Prostate gland (tissue), 2 donors: Measurements from ENCODE around the gene TK1. TPM values are rescaled to one million over a fixed set of nuclear protein-coding genes. Genes with fewer than 3 reads are reported as not detected.

Experiments used
- DNase-seq: peaks from one replicate; pipeline ENCODE4 v3.0.0-alpha.2; 2019; ENCODE audit warnings: low spot score
- H3K27ac ChIP-seq, 2 donors: fragments of 200-600 bp; sonication (generic); 2 replicates each; pipeline ENCODE4 v1.5.1; 2017 to 2019
- H3K27me3 ChIP-seq: fragments of 200-600 bp; sonication (generic); replicated peaks from 2 replicates; pipeline ENCODE4 v1.5.1; 2019; ENCODE audit not compliant: insufficient read depth
- H3K36me3 ChIP-seq, 2 donors: fragments of 200-600 bp; sonication (generic); 1 replicate in 1 of 2; 2 replicates in 1 of 2; pipeline versions ENCODE4 v1.5.1 to v1.8.1; 2017 to 2019
- H3K4me1 ChIP-seq: fragments of 200-600 bp; sonication (generic); replicated peaks from 2 replicates; pipeline ENCODE4 v1.5.1; 2019
- H3K4me3 ChIP-seq, 2 donors: fragments of 200-600 bp; sonication (generic); 2 replicates each; pipeline ENCODE4 v1.5.1; 2017 to 2019
- H3K9me3 ChIP-seq: fragments of 200-600 bp; sonication (generic); 2 replicates; pipeline ENCODE4 v1.5.1; 2017
- CTCF ChIP-seq, 4 experiments: fragments of 200-600 bp in 2 of 4; fragments of 450-650 bp in 2 of 4; sonication (generic) in 2 of 4; IDR thresholded peaks; 1 replicate in 3 of 4; 2 replicates in 1 of 4; pipeline ENCODE4 v1.5.1; 2016 to 2019; ENCODE audit warnings: antibody characterized with exemption in 4 of 4, mild to moderate bottlenecking in 2 of 4, moderate library complexity in 2 of 4
- POLR2A ChIP-seq: fragments of 450-650 bp; IDR thresholded peaks from one replicate; pipeline ENCODE4 v1.6.1; 2016; ENCODE audit warnings: antibody characterized with exemption, mild to moderate bottlenecking
- POLR2AphosphoS5 ChIP-seq: sonication (generic); formaldehyde crosslinking; IDR thresholded peaks from one replicate; pipeline ENCODE4 v1.6.1; 2017; ENCODE audit warnings: antibody characterized with exemption
- WGBS: methylation state at CpG from one replicate; pipeline ENCODE4 v1.1.5; 2018; 5-methylcytosine and 5-hydroxymethylcytosine counted together
- intact Hi-C: fragments of 100-400 bp; cut with DNase I; formaldehyde crosslinking; loops from one replicate; pipeline ENCODE4 v1.14.2; 2022
- total RNA-seq, 2 donors: library from RNA; depleted of rRNA; stranded (reverse); fragments of >200 nt; gene quantifications; one replicate each; pipeline ENCODE4 v1.1.0, GENCODE V29; 2016

TK1 gene
- total RNA-seq, 2 donors from 2014 or later = 10.8 to 11.2 TPM

DNA sequence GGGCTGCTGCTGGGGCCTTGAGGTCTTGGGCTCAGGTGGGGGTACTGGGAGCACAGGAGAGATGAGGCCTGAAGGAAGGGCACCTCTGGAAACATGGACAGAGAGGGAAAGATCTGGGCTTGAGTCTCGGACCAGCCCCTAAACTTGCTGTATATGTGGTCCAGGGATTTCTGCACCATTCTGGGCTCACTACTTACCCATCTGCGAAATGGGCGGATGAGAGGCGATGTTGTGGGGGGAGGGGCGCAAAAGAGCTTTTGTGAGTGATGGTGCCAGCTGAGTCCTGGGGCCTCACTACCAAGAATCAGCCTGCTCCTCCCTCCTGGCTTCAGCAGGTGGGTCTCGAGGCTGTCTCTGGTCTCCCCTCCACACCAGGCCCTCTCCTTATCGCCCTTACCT, 40.4 kb downstream of the TK1 start:
- Histone ChIP-seq H3K4me3 (no peak overlapping the region), H3K27me3 (no peaks in the 10 kb centered on the region), H3K27ac (no peak overlapping the region), H3K4me1 (no peaks in the 10 kb centered on the region), H3K9me3 (no peaks in the 10 kb centered on the region), H3K36me3 (no peaks in the 10 kb centered on the region)
- WGBS = 95% methylated on average over 7 of the region's 7 CpGs
- TF ChIP-seq CTCF (IDR thresholded peaks at IDR 0.05) = no peak
- TF ChIP-seq POLR2AphosphoS5 = no peak
- no peak for TF ChIP-seq POLR2A
- no peak for DNase-seq
- intact Hi-C loops = no loop called here

GRCh38 chr17:78144736-78145641, 41.9 kb downstream of the TK1 start:
- intact Hi-C loops = no loop called here
- 67% methylated on average over 17 of the region's 18 CpGs for WGBS
- Histone ChIP-seq H3K36me3 (no peaks in the 10 kb centered on the region), H3K4me3 (no peak overlapping the region), H3K27me3 (no peaks in the 10 kb centered on the region), H3K9me3 (no peaks in the 10 kb centered on the region), H3K4me1 (no peaks in the 10 kb centered on the region), H3K27ac (peak overlapping the region in 1 of 2 donors; percentile 11)
- TF ChIP-seq POLR2A (no peak), CTCF (IDR thresholded peaks at IDR 0.05) (no peak)
- no peak for DNase-seq

DNA sequence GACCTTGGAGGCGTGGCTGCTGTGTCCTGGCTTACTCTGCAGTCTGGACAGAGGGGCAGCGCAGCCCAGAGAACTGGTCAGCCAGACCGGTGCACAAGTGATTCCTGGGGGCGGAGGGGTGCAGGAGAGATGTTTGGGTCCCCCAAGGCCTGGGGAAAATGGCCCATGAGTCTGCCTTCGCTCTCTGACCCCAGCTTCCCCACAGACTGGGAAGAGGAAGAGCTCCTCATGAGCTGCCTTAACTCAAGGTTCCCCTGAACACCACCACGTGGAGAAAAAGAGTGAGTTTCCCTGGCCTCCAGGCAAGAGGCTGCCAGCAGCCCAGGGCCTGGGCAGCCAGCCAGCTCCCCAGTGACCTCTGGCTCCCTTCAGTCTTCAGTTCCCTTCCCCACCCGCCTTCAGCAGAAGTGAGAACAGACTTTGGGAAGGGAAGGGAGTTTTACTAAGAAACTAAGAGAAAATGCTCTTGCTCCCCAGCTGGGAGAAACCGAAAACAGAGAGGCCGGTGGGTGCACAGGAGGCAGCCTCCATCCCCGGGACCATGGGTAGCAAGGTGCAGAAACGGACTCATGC, 42.6 kb downstream of the TK1 start:
- no peak for DNase-seq
- no peaks in the 10 kb centered on the region for H3K9me3 ChIP-seq
- no peaks in the 10 kb centered on the region for H3K27me3 ChIP-seq
- no peaks in the 10 kb centered on the region for H3K36me3 ChIP-seq
- TF ChIP-seq CTCF (IDR thresholded peaks at IDR 0.05) (no peak), POLR2A (no peak), POLR2AphosphoS5 (no peak)
- intact Hi-C loops = no loop called here
- no peak overlapping the region for H3K4me3 ChIP-seq
- H3K4me1 ChIP-seq = no peaks in the 10 kb centered on the region
- 73% methylated on average over 11 of the region's 11 CpGs for WGBS
- H3K27ac ChIP-seq = peak overlapping the region in 1 of 2 donors; percentile 11

- H3K9me3 ChIP-seq = no peaks in the 10 kb centered on the region
- H3K4me3 ChIP-seq = no peak overlapping the region
- no peak for DNase-seq
- WGBS = 93% methylated on average over 21 of the region's 21 CpGs
- no peaks in the 10 kb centered on the region for H3K4me1 ChIP-seq
- TF ChIP-seq POLR2A (no peak), POLR2AphosphoS5 (no peak), CTCF (IDR thresholded peaks at IDR 0.05) (no peak)
- H3K27ac ChIP-seq = no peak overlapping the region
- H3K36me3 ChIP-seq = no peaks in the 10 kb centered on the region
- intact Hi-C loops = no loop called here
- no peaks in the 10 kb centered on the region for H3K27me3 ChIP-seq
These were observed 43.4 kb downstream of the TK1 start for GRCh38 chr17:78143214-78144146.
